GM12878 (cell line): ENCODE data around the gene NEK11.

ENCODE experiments used
- BRCA1 ChIP-seq: IDR thresholded peaks from 2 replicates; pipeline ENCODE4 v1.6.1; 2011; ENCODE audit warnings: low read depth, low read length, improper control_type of control experiment
- JUND ChIP-seq: IDR thresholded peaks from 2 replicates; pipeline ENCODE4 v1.6.1; 2012; ENCODE audit warnings: low read depth, mild to moderate bottlenecking, low read length, improper control_type of control experiment, moderate library complexity

DNA sequence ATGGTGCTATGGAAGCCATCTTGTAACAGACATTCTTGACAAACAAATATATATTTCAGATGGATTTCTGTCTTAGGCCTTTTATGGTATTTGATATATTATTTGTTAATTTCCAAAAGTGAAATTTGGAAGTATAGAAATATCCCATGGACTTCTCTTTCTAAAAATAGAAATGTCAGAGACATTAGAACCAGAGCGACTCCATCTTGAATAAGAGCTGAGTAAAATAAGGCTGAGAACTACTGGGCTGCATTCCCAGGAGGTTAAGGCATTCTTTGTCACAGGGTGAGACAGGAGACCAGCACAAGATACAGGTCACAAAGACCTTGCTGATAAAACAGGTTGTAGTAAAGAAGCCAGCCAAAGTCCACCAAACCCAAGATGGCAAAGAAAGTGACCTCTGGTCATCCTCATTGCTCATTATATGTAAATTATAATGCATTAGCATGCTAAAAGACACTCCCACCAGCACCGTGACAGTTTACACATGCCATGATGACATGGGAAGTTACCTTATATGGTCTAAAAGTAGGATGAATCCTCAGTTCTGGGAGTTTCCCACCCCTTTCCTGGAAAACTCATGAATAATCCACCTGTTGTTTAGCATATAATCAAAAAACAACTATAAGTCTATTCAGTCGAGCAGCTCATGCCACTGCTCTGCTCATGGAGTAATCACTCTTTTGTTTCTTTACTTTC lies 146.0 kb downstream of the NEK11 start:
- TF ChIP-seq BRCA1 (no peak), JUND (no peak)
